ENCODE measurements around the gene CD164.

GRCh38 chr6:109330263-109330662 lies 52.0 kb downstream of the CD164 start:
- no peak for TF ChIP-seq CTCF (IDR thresholded peaks at IDR 0.05; ENCODE audit: extremely low read depth in 1 of 2, insufficient read depth in 1 of 2, low read depth in 1 of 2, low read length in 2 of 2)
- TF ChIP-seq POLR2A (IDR thresholded peaks at IDR 0.05; ENCODE audit: low read depth, low read length) = no peak
- no peak for TF ChIP-seq GATA2 (IDR thresholded peaks at IDR 0.05; ENCODE audit: insufficient read depth, insufficient read length, low read depth, low read length)
- no peak for TF ChIP-seq EZH2 (IDR thresholded peaks at IDR 0.05; ENCODE audit: borderline replicate concordance, low read depth, low read length, severe bottlenecking)

Data from endothelial cell of umbilical vein (primary cell).